Activated T-helper 2 cell treated with anti-CD3 and anti-CD28 coated beads, Interferon-gamma antibody, Interleukin-2, Interleukin-4, amounts not matched to agents 10 μg/mL and 5 μg/mL and 100 μg/mL, durations not matched to agents 14 hours and 24 hours and 36 hours (primary cell): ENCODE results near the gene ACTL7A. TPM values are rescaled to one million over a fixed set of nuclear protein-coding genes. Genes with fewer than 3 reads are reported as not detected.
"Not testable (repeated sequence)": the region's sequence is repeated elsewhere in the genome, so short reads cannot be mapped to it uniquely, and the experiment has no call there.

Experiments
- DNase-seq: peaks from one replicate; pipeline ENCODE4 v3.0.0; 2021; ENCODE audit warnings: low spot score
- H3K27ac Mint-ChIP-seq: one replicate; pipeline ENCODE4 v1.8.0; 2021; ENCODE audit warnings: mixed read lengths
- H3K27me3 Mint-ChIP-seq: one replicate; pipeline ENCODE4 v1.8.0; 2021; ENCODE audit warnings: low read depth, mixed read lengths
- H3K36me3 Mint-ChIP-seq: one replicate; pipeline ENCODE4 v1.8.0; 2021; ENCODE audit warnings: low read depth, mixed read lengths
- H3K4me1 Mint-ChIP-seq: one replicate; pipeline ENCODE4 v1.8.0; 2021; ENCODE audit warnings: low read depth, mixed read lengths
- H3K4me3 Mint-ChIP-seq: one replicate; pipeline ENCODE4 v1.8.0; 2021; ENCODE audit warnings: low read depth, mild to moderate bottlenecking, moderate library complexity, mixed read lengths
- H3K9me3 Mint-ChIP-seq: one replicate; pipeline ENCODE4 v1.8.0; 2021; ENCODE audit warnings: mixed read lengths
- intact Hi-C: fragments of 100-400 bp; cut with micrococcal nuclease; formaldehyde crosslinking; loops from one replicate; pipeline ENCODE4 v1.15.1; 2023
- total RNA-seq: library from RNA; stranded (reverse); gene quantifications from 2 replicates; pipeline ENCODE4 v1.2.3, GENCODE V29; 2022

The ACTL7A gene
- total RNA-seq, 1 donor from 2014 or later = not detected

- H3K27ac Mint-ChIP-seq = no peak overlapping the region
- H3K4me1 Mint-ChIP-seq = no peaks in the 10 kb centered on the region
- intact Hi-C loops = no loop called here
- no peaks in the 10 kb centered on the region for H3K27me3 Mint-ChIP-seq
- H3K9me3 Mint-ChIP-seq = no peaks in the 10 kb centered on the region
- peaks cover 41% of the 10 kb centered on the region for H3K36me3 Mint-ChIP-seq
- no peak overlapping the region for H3K4me3 Mint-ChIP-seq
- no peak for DNase-seq
Observed at GRCh38 chr9:108867116-108867515, 5.0 kb downstream of the ACTL7A start.

GRCh38 chr9:108867829-108868228 lies 5.8 kb downstream of the ACTL7A start:
- intact Hi-C loops = no loop called here
- H3K27me3 Mint-ChIP-seq = no peaks in the 10 kb centered on the region
- H3K27ac Mint-ChIP-seq = no peak overlapping the region
- no peak overlapping the region for H3K4me3 Mint-ChIP-seq
- H3K36me3 Mint-ChIP-seq = peaks cover 46% of the 10 kb centered on the region
- H3K9me3 Mint-ChIP-seq = no peaks in the 10 kb centered on the region
- no peak for DNase-seq
- H3K4me1 Mint-ChIP-seq = no peaks in the 10 kb centered on the region

DNA sequence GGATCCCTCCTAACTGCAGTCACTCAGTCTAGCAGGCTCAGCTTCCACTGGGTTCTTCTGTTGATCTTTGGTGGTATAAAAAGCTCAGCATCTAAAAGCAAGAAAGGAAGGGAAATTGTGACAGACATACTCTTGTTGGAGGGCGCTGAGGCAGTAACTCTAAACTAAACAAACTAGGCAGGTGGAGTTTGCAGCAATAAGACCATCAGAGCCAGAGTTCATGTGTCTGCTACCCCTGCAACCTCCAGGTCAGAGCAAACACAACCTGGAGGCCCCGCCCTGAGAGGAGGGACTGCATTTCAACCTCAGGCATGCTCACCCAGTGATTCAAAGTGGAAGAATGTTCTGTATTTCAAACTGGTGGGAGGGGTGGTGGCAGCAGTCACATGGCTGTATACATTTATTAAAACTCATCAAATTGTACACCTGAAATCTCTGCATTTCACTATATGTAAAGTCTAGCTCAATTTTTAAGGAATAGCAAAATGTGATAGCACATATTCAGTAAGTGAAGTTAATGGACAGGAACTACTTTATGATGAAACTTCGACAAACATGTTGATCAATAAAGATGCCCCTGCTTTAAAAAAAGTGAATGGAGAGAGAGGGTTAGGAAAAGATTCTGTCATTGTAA lies 7.1 kb downstream of the ACTL7A start:
- H3K36me3 Mint-ChIP-seq = peaks cover 58% of the 10 kb centered on the region
- H3K4me3 Mint-ChIP-seq = no peak overlapping the region
- DNase-seq = no peak
- no peaks in the 10 kb centered on the region for H3K9me3 Mint-ChIP-seq
- no peaks in the 10 kb centered on the region for H3K27me3 Mint-ChIP-seq
- intact Hi-C loops = no loop called here
- no peak overlapping the region for H3K27ac Mint-ChIP-seq
- H3K4me1 Mint-ChIP-seq = peaks cover under 1% of the 10 kb centered on the region

DNA sequence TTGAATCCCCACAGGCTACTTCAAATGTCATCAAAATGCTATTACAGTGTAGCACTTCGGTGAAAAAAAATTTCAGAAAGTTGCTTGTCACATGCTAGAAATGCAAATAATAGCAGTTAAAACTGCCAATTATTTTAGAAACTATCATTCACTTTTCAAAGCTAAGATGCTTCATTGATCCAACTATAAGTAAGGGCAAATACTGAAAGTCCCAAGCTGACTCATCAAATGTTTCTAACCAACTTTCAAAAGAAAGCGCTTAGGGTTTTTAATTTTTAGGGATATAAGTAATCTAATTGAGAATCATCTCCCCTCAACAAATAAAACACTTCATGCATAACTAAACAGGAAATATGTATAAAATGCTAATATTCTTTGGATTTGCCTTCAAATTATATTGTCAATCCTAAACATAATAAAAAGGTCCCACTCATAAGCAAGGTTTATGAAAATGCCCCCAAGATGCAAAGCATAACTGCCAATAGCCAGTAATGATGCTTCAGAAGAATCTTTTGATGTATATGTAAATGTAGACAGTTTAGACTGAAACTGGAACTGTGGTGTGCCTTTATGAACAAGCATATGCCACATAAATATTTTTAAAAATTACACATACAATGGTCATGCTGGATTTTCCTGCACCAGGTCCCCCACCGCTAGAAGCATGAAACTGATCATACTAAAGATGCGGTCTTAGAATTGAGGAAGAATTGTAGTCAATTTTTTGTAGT lies 12.2 kb downstream of the ACTL7A start:
- intact Hi-C loops = no loop called here
- Mint-ChIP-seq H3K4me1 (peaks cover 8% of the 10 kb centered on the region), H3K9me3 (no peaks in the 10 kb centered on the region), H3K27ac (peak overlapping the region; percentile 61), H3K4me3 (no peak overlapping the region), H3K36me3 (peaks cover 79% of the 10 kb centered on the region), H3K27me3 (no peaks in the 10 kb centered on the region)
- no peak for DNase-seq

DNA sequence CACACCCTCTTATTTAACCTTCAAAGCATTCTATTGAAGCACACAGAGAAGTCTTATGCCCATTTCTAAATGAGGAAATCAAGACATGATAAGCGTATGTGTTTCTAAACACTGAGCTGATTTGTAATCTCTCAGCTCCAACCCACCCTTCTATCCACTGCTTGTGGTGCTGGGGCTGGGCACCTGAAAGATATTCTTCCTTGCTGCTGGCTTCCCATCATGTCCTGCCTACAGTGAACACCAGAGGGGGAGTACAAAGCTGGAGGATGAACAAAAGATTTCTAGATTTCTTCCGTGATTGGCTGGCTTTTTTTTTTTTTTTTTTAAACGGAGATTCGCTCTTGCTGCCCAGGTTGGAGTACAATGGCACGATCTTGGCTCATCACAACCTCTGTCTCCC lies 14.4 kb downstream of the ACTL7A start:
- Mint-ChIP-seq H3K9me3 (no peaks in the 10 kb centered on the region), H3K27ac (no peak overlapping the region), H3K36me3 (peaks cover 76% of the 10 kb centered on the region), H3K4me1 (peaks cover 8% of the 10 kb centered on the region), H3K4me3 (no peak overlapping the region), H3K27me3 (no peaks in the 10 kb centered on the region)
- intact Hi-C loops = no loop called here
- DNase-seq = no peak

- Mint-ChIP-seq H3K4me1 (peaks cover 8% of the 10 kb centered on the region), H3K27ac (no peak overlapping the region), H3K9me3 (no peaks in the 10 kb centered on the region), H3K36me3 (peaks cover 72% of the 10 kb centered on the region), H3K27me3 (no peaks in the 10 kb centered on the region), H3K4me3 (no peak overlapping the region)
- intact Hi-C loops = no loop called here
- no peak for DNase-seq
Observed at GRCh38 chr9:108877524-108877923, 15.5 kb downstream of the ACTL7A start.

GRCh38 chr9:108880738-108881316 lies 18.8 kb downstream of the ACTL7A start:
- H3K27me3 Mint-ChIP-seq = no peaks in the 10 kb centered on the region
- intact Hi-C loops = no loop called here
- peaks cover 56% of the 10 kb centered on the region for H3K36me3 Mint-ChIP-seq
- peaks cover 5% of the 10 kb centered on the region for H3K4me1 Mint-ChIP-seq
- H3K27ac Mint-ChIP-seq = no peak overlapping the region
- H3K4me3 Mint-ChIP-seq = no peak overlapping the region
- no peak for DNase-seq
- H3K9me3 Mint-ChIP-seq = no peaks in the 10 kb centered on the region

GRCh38 chr9:108882052-108882888 lies 20.2 kb downstream of the ACTL7A start:
- Mint-ChIP-seq H3K27ac (no peak overlapping the region), H3K9me3 (no peaks in the 10 kb centered on the region), H3K4me1 (peaks cover 12% of the 10 kb centered on the region), H3K27me3 (no peaks in the 10 kb centered on the region), H3K4me3 (no peak overlapping the region), H3K36me3 (peaks cover 60% of the 10 kb centered on the region)
- no peak for DNase-seq
- intact Hi-C loops = no loop called here

DNA sequence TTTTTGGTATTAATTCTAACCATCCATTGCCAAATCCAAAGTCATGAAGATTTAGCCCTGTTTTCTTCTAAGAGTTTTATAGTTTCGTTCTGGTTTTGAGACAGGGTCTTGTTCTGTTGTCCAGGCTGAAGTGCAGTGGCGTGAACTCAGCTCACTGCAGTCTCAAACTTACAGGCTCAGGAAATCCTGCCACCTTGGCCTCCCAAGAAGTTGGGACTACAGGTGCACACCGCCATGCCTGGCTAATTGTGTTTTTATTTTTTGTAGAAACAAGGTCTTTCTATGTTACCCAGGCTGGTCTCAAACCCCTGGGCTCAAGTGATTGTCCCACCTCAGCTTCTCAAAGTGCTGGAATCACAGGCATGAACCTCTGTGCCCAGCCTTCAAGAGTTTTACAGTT lies 21.0 kb downstream of the ACTL7A start:
- no peak for DNase-seq
- peaks cover 12% of the 10 kb centered on the region for H3K4me1 Mint-ChIP-seq
- intact Hi-C loops = no loop called here
- H3K27ac Mint-ChIP-seq = no peak overlapping the region
- H3K36me3 Mint-ChIP-seq = peaks cover 56% of the 10 kb centered on the region
- H3K4me3 Mint-ChIP-seq = no peak overlapping the region
- no peaks in the 10 kb centered on the region for H3K9me3 Mint-ChIP-seq
- no peaks in the 10 kb centered on the region for H3K27me3 Mint-ChIP-seq

DNA sequence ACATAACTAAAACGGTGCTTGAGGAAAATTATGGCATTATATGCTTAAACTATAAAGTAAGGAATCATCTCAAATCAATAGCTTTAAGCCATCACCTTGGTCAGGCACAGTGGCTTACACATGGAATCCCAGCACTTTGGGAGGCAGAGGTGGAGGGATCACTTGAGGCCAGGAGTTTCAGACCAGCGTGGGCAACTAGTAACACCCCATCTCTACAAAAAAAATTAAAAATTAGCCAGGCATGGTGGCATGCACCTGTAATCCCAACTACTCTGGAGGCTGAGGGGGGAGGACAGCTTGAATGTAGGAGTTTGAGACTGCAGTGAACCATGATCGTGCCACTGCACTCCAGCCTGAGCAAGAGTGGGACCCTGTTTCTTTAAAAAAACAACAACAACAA lies 22.6 kb downstream of the ACTL7A start:
- no peak for DNase-seq
- Mint-ChIP-seq H3K4me1 (peaks cover 12% of the 10 kb centered on the region), H3K9me3 (no peaks in the 10 kb centered on the region), H3K36me3 (peaks cover 49% of the 10 kb centered on the region), H3K27me3 (no peaks in the 10 kb centered on the region), H3K27ac (no peak overlapping the region), H3K4me3 (no peak overlapping the region)
- intact Hi-C loops = no loop called here

DNA sequence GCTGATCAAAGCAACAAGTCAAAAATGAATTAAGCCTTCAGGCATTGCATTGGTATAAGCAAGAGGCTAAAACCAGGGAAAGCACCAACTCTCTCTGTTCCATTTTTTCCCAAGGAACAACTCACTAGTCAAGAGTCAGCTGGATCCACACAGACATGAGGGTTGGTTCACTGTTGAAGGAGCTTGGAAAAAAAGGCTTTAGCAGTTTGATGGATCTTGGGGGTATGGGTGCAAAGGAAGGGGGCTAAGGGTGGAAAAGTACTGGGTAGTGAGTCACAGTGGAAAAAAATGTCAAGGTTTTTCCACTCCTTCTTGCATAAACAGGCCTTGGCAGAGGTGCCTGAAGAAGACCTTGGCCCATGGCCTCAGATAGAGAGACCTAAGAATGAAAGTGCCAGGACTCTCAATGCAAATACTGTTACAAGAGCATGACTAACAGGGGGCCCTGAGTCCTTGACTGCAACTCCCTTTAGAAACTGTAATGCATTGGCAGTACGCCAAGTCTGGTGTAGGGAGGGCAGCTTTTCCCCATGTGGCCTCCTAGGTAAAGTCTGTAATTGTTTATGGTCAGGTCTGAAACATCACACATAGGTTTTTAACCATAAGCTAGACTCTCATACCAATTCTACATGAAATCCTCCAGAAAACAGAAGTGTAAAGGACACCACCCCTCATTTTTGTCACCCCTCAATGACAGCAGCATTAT lies 23.7 kb downstream of the ACTL7A start:
- H3K27me3 Mint-ChIP-seq = no peaks in the 10 kb centered on the region
- peaks cover 48% of the 10 kb centered on the region for H3K36me3 Mint-ChIP-seq
- H3K4me1 Mint-ChIP-seq = peaks cover 12% of the 10 kb centered on the region
- intact Hi-C loops = no loop called here
- no peaks in the 10 kb centered on the region for H3K9me3 Mint-ChIP-seq
- H3K4me3 Mint-ChIP-seq = no peak overlapping the region
- no peak for DNase-seq
- peak overlapping the region; percentile 53 for H3K27ac Mint-ChIP-seq

- H3K27me3 Mint-ChIP-seq, H3K4me3 Mint-ChIP-seq: not testable (repeated sequence)
Observed at GRCh38 chr9:108886594-108887271, 24.7 kb downstream of the ACTL7A start.

More at GRCh38 chr9:108886594-108887271, 24.7 kb downstream of the ACTL7A start:
- intact Hi-C loops, H3K9me3 Mint-ChIP-seq, H3K27ac Mint-ChIP-seq, DNase-seq: not testable (repeated sequence)
- H3K4me1 Mint-ChIP-seq = peaks cover 12% of the 10 kb centered on the region
- peaks cover 57% of the 10 kb centered on the region for H3K36me3 Mint-ChIP-seq
